ENCODE data around the gene FXYD6.
A peak's percentile ranks its signal among the peaks of the same experiment; 100 is the strongest.
"Not testable (repeated sequence)": the region's sequence is repeated elsewhere in the genome, so short reads cannot be mapped to it uniquely, and the experiment has no call there.

Gene FXYD6

GRCh38 chr11:117876341-117877119 is at the start of gene FXYD6:
FXYD6 (minus strand) TSS chr11:117876658; CDS start chr11:117842776, 33,882 bp downstream.
- no peaks in the 10 kb centered on the region for H3K36me3 ChIP-seq (ENCODE audit: control insufficient read depth, low read depth, low read length)
- H3K9me3 ChIP-seq (ENCODE audit: control insufficient read depth, low read depth, low read length) = no peaks in the 10 kb centered on the region
- H3K4me1 ChIP-seq (ENCODE audit: control insufficient read depth, low read depth, low read length) = peaks cover 13% of the 10 kb centered on the region
- peak within 1 kb of the TSS; percentile 71 for H3K9ac ChIP-seq (ENCODE audit: low read length)
- no peak within 1 kb of the TSS for H3K27ac ChIP-seq (ENCODE audit: low read length)
- peak within 1 kb of the TSS; percentile 82 for H3K4me3 ChIP-seq (ENCODE audit: low read length)
- H3K27me3 ChIP-seq (ENCODE audit: control insufficient read depth, insufficient read depth, low read length) = peaks cover 45% of the 10 kb centered on the region

- H3K27ac ChIP-seq (ENCODE audit: low read length); H3K4me3 ChIP-seq (ENCODE audit: low read length); H3K36me3 ChIP-seq (ENCODE audit: control insufficient read depth, low read depth, low read length); H3K9me3 ChIP-seq (ENCODE audit: control insufficient read depth, low read depth, low read length); H3K9ac ChIP-seq (ENCODE audit: low read length); H3K27me3 ChIP-seq (ENCODE audit: control insufficient read depth, insufficient read depth, low read length): not testable (repeated sequence)
- H3K4me1 ChIP-seq (ENCODE audit: control insufficient read depth, low read depth, low read length) = peaks cover 11% of the 10 kb centered on the region
These were observed 49.7 kb upstream of the FXYD6 start for GRCh38 chr11:117926166-117926565.

- Histone ChIP-seq H3K36me3 (ENCODE audit: control insufficient read depth, low read depth, low read length) (no peaks in the 10 kb centered on the region), H3K9me3 (ENCODE audit: control insufficient read depth, low read depth, low read length) (no peaks in the 10 kb centered on the region), H3K4me3 (ENCODE audit: low read length) (no peak overlapping the region), H3K4me1 (ENCODE audit: control insufficient read depth, low read depth, low read length) (peaks cover 11% of the 10 kb centered on the region), H3K27me3 (ENCODE audit: control insufficient read depth, insufficient read depth, low read length) (no peaks in the 10 kb centered on the region), H3K27ac (ENCODE audit: low read length) (no peak overlapping the region), H3K9ac (ENCODE audit: low read length) (no peak overlapping the region)
These were observed 48.9 kb upstream of the FXYD6 start for GRCh38 chr11:117925198-117925925.

- Histone ChIP-seq H3K9ac (ENCODE audit: low read length) (no peak overlapping the region), H3K4me1 (ENCODE audit: control insufficient read depth, low read depth, low read length) (peaks cover 9% of the 10 kb centered on the region), H3K4me3 (ENCODE audit: low read length) (no peak overlapping the region), H3K9me3 (ENCODE audit: control insufficient read depth, low read depth, low read length) (no peaks in the 10 kb centered on the region), H3K27ac (ENCODE audit: low read length) (no peak overlapping the region), H3K36me3 (ENCODE audit: control insufficient read depth, low read depth, low read length) (no peaks in the 10 kb centered on the region), H3K27me3 (ENCODE audit: control insufficient read depth, insufficient read depth, low read length) (no peaks in the 10 kb centered on the region)
These were observed 48.2 kb upstream of the FXYD6 start for GRCh38 chr11:117924631-117925170.

- Histone ChIP-seq H3K27me3 (ENCODE audit: control insufficient read depth, insufficient read depth, low read length) (no peaks in the 10 kb centered on the region), H3K9ac (ENCODE audit: low read length) (no peak overlapping the region), H3K27ac (ENCODE audit: low read length) (no peak overlapping the region), H3K4me1 (ENCODE audit: control insufficient read depth, low read depth, low read length) (no peaks in the 10 kb centered on the region), H3K36me3 (ENCODE audit: control insufficient read depth, low read depth, low read length) (no peaks in the 10 kb centered on the region), H3K9me3 (ENCODE audit: control insufficient read depth, low read depth, low read length) (no peaks in the 10 kb centered on the region), H3K4me3 (ENCODE audit: low read length) (no peak overlapping the region)
These were observed 47.3 kb upstream of the FXYD6 start for GRCh38 chr11:117923773-117924172.

- no peaks in the 10 kb centered on the region for H3K4me1 ChIP-seq (ENCODE audit: control insufficient read depth, low read depth, low read length)
- no peaks in the 10 kb centered on the region for H3K27me3 ChIP-seq (ENCODE audit: control insufficient read depth, insufficient read depth, low read length)
- H3K4me3 ChIP-seq (ENCODE audit: low read length) = no peak overlapping the region
- H3K27ac ChIP-seq (ENCODE audit: low read length) = no peak overlapping the region
- no peak overlapping the region for H3K9ac ChIP-seq (ENCODE audit: low read length)
- no peaks in the 10 kb centered on the region for H3K9me3 ChIP-seq (ENCODE audit: control insufficient read depth, low read depth, low read length)
- H3K36me3 ChIP-seq (ENCODE audit: control insufficient read depth, low read depth, low read length) = no peaks in the 10 kb centered on the region
These were observed 46.8 kb upstream of the FXYD6 start for GRCh38 chr11:117923275-117923674.

GRCh38 chr11:117921893-117922292 is 45.4 kb upstream of the FXYD6 start:
- Histone ChIP-seq H3K9me3 (ENCODE audit: control insufficient read depth, low read depth, low read length) (no peaks in the 10 kb centered on the region), H3K4me3 (ENCODE audit: low read length) (no peak overlapping the region), H3K27me3 (ENCODE audit: control insufficient read depth, insufficient read depth, low read length) (no peaks in the 10 kb centered on the region), H3K36me3 (ENCODE audit: control insufficient read depth, low read depth, low read length) (no peaks in the 10 kb centered on the region), H3K27ac (ENCODE audit: low read length) (no peak overlapping the region), H3K4me1 (ENCODE audit: control insufficient read depth, low read depth, low read length) (no peaks in the 10 kb centered on the region), H3K9ac (ENCODE audit: low read length) (no peak overlapping the region)

GRCh38 chr11:117921456-117921855 is 45.0 kb upstream of the FXYD6 start:
- Histone ChIP-seq H3K9me3 (ENCODE audit: control insufficient read depth, low read depth, low read length) (no peaks in the 10 kb centered on the region), H3K36me3 (ENCODE audit: control insufficient read depth, low read depth, low read length) (no peaks in the 10 kb centered on the region), H3K4me1 (ENCODE audit: control insufficient read depth, low read depth, low read length) (no peaks in the 10 kb centered on the region), H3K27ac (ENCODE audit: low read length) (no peak overlapping the region), H3K4me3 (ENCODE audit: low read length) (no peak overlapping the region), H3K27me3 (ENCODE audit: control insufficient read depth, insufficient read depth, low read length) (no peaks in the 10 kb centered on the region), H3K9ac (ENCODE audit: low read length) (no peak overlapping the region)

- Histone ChIP-seq H3K4me3 (ENCODE audit: low read length) (no peak overlapping the region), H3K36me3 (ENCODE audit: control insufficient read depth, low read depth, low read length) (no peaks in the 10 kb centered on the region), H3K4me1 (ENCODE audit: control insufficient read depth, low read depth, low read length) (no peaks in the 10 kb centered on the region), H3K9ac (ENCODE audit: low read length) (no peak overlapping the region), H3K9me3 (ENCODE audit: control insufficient read depth, low read depth, low read length) (no peaks in the 10 kb centered on the region), H3K27me3 (ENCODE audit: control insufficient read depth, insufficient read depth, low read length) (no peaks in the 10 kb centered on the region), H3K27ac (ENCODE audit: low read length) (no peak overlapping the region)
These were observed 43.3 kb upstream of the FXYD6 start for GRCh38 chr11:117919781-117920221.

- Histone ChIP-seq H3K27me3 (ENCODE audit: control insufficient read depth, insufficient read depth, low read length) (no peaks in the 10 kb centered on the region), H3K36me3 (ENCODE audit: control insufficient read depth, low read depth, low read length) (no peaks in the 10 kb centered on the region), H3K9ac (ENCODE audit: low read length) (no peak overlapping the region), H3K9me3 (ENCODE audit: control insufficient read depth, low read depth, low read length) (no peaks in the 10 kb centered on the region), H3K4me3 (ENCODE audit: low read length) (no peak overlapping the region), H3K4me1 (ENCODE audit: control insufficient read depth, low read depth, low read length) (no peaks in the 10 kb centered on the region), H3K27ac (ENCODE audit: low read length) (no peak overlapping the region)
These were observed 42.9 kb upstream of the FXYD6 start for GRCh38 chr11:117919341-117919740.

GRCh38 chr11:117918366-117919255 is 42.2 kb upstream of the FXYD6 start:
- H3K4me1 ChIP-seq (ENCODE audit: control insufficient read depth, low read depth, low read length) = no peaks in the 10 kb centered on the region
- H3K27ac ChIP-seq (ENCODE audit: low read length) = no peak overlapping the region
- H3K36me3 ChIP-seq (ENCODE audit: control insufficient read depth, low read depth, low read length) = no peaks in the 10 kb centered on the region
- no peaks in the 10 kb centered on the region for H3K9me3 ChIP-seq (ENCODE audit: control insufficient read depth, low read depth, low read length)
- H3K9ac ChIP-seq (ENCODE audit: low read length) = no peak overlapping the region
- H3K4me3 ChIP-seq (ENCODE audit: low read length) = no peak overlapping the region
- no peaks in the 10 kb centered on the region for H3K27me3 ChIP-seq (ENCODE audit: control insufficient read depth, insufficient read depth, low read length)
